ENCODE results near the gene PFN1. TPM values are rescaled to one million over a fixed set of nuclear protein-coding genes. Genes with fewer than 3 reads are reported as not detected.

Gene PFN1
- total and polyA plus RNA-seq, 9 of the 15 experiments (the other 6 are each of a cell fraction or from before 2014, with no cell fraction given), result 60.5 to 1,479 (median 456) TPM

DNA sequence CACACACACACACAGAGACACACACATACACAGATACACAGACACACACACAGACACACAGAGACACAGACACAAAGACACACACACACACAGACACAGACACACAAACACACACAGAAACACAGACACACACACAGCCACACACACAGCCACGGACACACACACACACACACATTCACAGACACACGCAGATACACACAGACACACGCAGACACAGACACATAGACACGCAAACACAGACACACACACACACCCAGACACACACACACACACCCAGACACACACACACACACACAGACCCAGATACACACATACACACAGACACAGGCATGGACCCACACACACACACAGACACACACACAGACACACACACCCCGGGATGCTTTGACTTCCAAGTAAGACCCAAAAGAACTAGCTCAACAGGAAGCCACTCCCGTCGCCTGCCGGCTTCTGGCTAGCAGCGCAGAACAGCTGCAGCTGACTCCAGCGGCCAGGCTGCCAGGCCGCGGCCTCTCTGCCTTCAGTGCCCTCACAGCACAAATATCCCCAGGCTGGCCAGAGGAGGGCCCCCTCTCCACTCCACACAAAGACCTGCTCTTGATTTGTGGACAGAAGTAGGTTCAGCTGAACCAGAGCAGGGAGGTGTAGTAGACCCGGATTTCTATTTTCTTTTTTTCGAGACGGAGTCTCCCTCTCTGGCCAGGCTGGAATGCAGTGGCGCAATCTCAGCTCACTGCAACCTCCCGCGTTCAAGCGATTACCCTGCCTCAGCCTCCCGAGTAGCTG lies 39.4 kb downstream of the PFN1 start (continued):
- TF ChIP-seq, protein P1, sequence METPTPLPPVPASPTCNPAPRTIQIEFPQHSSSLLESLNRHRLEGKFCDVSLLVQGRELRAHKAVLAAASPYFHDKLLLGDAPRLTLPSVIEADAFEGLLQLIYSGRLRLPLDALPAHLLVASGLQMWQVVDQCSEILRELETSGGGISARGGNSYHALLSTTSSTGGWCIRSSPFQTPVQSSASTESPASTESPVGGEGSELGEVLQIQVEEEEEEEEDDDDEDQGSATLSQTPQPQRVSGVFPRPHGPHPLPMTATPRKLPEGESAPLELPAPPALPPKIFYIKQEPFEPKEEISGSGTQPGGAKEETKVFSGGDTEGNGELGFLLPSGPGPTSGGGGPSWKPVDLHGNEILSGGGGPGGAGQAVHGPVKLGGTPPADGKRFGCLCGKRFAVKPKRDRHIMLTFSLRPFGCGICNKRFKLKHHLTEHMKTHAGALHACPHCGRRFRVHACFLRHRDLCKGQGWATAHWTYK (CRISPR knock-in tag; IDR thresholded peaks at IDR 0.05), result no peak
- TF ChIP-seq, protein P2, sequence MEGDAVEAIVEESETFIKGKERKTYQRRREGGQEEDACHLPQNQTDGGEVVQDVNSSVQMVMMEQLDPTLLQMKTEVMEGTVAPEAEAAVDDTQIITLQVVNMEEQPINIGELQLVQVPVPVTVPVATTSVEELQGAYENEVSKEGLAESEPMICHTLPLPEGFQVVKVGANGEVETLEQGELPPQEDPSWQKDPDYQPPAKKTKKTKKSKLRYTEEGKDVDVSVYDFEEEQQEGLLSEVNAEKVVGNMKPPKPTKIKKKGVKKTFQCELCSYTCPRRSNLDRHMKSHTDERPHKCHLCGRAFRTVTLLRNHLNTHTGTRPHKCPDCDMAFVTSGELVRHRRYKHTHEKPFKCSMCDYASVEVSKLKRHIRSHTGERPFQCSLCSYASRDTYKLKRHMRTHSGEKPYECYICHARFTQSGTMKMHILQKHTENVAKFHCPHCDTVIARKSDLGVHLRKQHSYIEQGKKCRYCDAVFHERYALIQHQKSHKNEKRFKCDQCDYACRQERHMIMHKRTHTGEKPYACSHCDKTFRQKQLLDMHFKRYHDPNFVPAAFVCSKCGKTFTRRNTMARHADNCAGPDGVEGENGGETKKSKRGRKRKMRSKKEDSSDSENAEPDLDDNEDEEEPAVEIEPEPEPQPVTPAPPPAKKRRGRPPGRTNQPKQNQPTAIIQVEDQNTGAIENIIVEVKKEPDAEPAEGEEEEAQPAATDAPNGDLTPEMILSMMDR (IDR thresholded peaks at IDR 0.05 in 2 of 3, conservative IDR thresholded peaks at IDR 0.05 in 1 of 3; ENCODE audit: insufficient read depth in 2 of 3, low read depth in 1 of 3, low read length in 3 of 3), result peak; percentile 80 to 87 (median 85)
- TF ChIP-seq, protein P3, sequence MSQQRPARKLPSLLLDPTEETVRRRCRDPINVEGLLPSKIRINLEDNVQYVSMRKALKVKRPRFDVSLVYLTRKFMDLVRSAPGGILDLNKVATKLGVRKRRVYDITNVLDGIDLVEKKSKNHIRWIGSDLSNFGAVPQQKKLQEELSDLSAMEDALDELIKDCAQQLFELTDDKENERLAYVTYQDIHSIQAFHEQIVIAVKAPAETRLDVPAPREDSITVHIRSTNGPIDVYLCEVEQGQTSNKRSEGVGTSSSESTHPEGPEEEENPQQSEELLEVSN (IDR thresholded peaks at IDR 0.05; ENCODE audit: borderline replicate concordance in 1 of 2, extremely low read depth in 1 of 2, insufficient read depth in 1 of 2, insufficient read length in 1 of 2, low read depth in 1 of 2, low read length in 1 of 2, poor library complexity in 1 of 2, severe bottlenecking in 1 of 2), result no peak
- TF ChIP-seq PTTG1 (tag; IDR thresholded peaks at IDR 0.05; ENCODE audit: low read depth), result no peak
- no peak for TF ChIP-seq GTF2E2 (tag; IDR thresholded peaks at IDR 0.05)
- 0 out of 2 replicates have a peak, but pooled peaks have one; percentile 15 for TF ChIP-seq ARID2 (IDR thresholded peaks at IDR 0.05)
- no peak for TF ChIP-seq RBFOX2 (IDR thresholded peaks at IDR 0.05; ENCODE audit: low read depth, low read length)
- no peak for TF ChIP-seq ZFP1 (CRISPR knock-in tag; IDR thresholded peaks at IDR 0.05)
- no peak; the same call in 1 of the 2 replicates for TF ChIP-seq ZNF24 (IDR thresholded peaks at IDR 0.05)
- no peak for TF ChIP-seq SOX6 (IDR thresholded peaks at IDR 0.05)
- no peak for TF ChIP-seq NBN (IDR thresholded peaks at IDR 0.05; ENCODE audit: low read depth)
- TF ChIP-seq RFX7 (CRISPR knock-in tag; IDR thresholded peaks at IDR 0.05), result no peak
- TF ChIP-seq POLR2B (IDR thresholded peaks at IDR 0.05; ENCODE audit: low read depth, partially characterized antibody), result peak; percentile 46
- no peak for TF ChIP-seq POU5F1 (IDR thresholded peaks at IDR 0.05; ENCODE audit: borderline replicate concordance, low read depth, low read length, partially characterized antibody)
- TF ChIP-seq HDAC6 (IDR thresholded peaks at IDR 0.05; ENCODE audit: low read depth, low read length), result no peak
- TF ChIP-seq, protein P4, sequence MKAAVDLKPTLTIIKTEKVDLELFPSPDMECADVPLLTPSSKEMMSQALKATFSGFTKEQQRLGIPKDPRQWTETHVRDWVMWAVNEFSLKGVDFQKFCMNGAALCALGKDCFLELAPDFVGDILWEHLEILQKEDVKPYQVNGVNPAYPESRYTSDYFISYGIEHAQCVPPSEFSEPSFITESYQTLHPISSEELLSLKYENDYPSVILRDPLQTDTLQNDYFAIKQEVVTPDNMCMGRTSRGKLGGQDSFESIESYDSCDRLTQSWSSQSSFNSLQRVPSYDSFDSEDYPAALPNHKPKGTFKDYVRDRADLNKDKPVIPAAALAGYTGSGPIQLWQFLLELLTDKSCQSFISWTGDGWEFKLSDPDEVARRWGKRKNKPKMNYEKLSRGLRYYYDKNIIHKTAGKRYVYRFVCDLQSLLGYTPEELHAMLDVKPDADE (conservative IDR thresholded peaks at IDR 0.05; ENCODE audit: control insufficient read depth, low read depth, low read length), result no peak
- no peak for TF ChIP-seq ZNF282 (CRISPR knock-in tag; IDR thresholded peaks at IDR 0.05)
- TF ChIP-seq GABPB1 (CRISPR knock-in tag; IDR thresholded peaks at IDR 0.05), result no peak
- TF ChIP-seq CREM (IDR thresholded peaks at IDR 0.05; ENCODE audit: low read depth), result 0 out of 2 replicates have a peak, but pooled peaks have one; percentile 7
- no peak for TF ChIP-seq ZNF263 (CRISPR knock-in tag; IDR thresholded peaks at IDR 0.05; ENCODE audit: borderline replicate concordance)
- peak in 1 of 2 experiments; percentile 68; a peak in 2 of 4 replicates for TF ChIP-seq HDAC1 (IDR thresholded peaks at IDR 0.05)
